Measurements from ENCODE around the gene PLBD2. TPM values are rescaled to one million over a fixed set of nuclear protein-coding genes. Genes with fewer than 3 reads are reported as not detected.

PLBD2 gene
- 36.4 and 36.8 TPM in 2 replicates for total RNA-seq (2021)
- Bru-seq, nascent RNA = percentile 72 among the genes with signal in this experiment
- percentile 84 among the genes with signal in this experiment for BruChase-seq, experiment 1, labeled RNA remaining after a 2-hour chase
- percentile 91 among the genes with signal in this experiment for BruChase-seq, experiment 2, labeled RNA remaining after a 6-hour chase
- long read RNA-seq, full-length matches to known transcripts = 35 of 48 reads
- long read RNA-seq, partial matches to known transcripts = 11 of 48 reads
- long read RNA-seq, other reads (novel, unspliced or antisense) = 2 of 48 reads

GRCh38 chr12:113358381-113359132 lies at the start of gene PLBD2:
PLBD2 (plus strand) TSS chr12:113358587; CDS start chr12:113358601, 14 bp downstream.
- CTCF ChIA-PET = no interaction called here
- intact Hi-C loops (cut with micrococcal nuclease; ENCODE audit: unreplicated experiment) = no loop called here

GRCh38 chr12:113310489-113310888 lies 47.9 kb upstream of the PLBD2 start:
- H3K27ac ChIP-seq (ENCODE audit: low read depth, low read length, poor library complexity, severe bottlenecking) = no peak overlapping the region
- no peaks in the 10 kb centered on the region for H3K36me3 ChIP-seq (ENCODE audit: insufficient read depth, low read length, poor library complexity, severe bottlenecking)
- H3K27me3 ChIP-seq (replicated peaks; ENCODE audit: insufficient read depth, low read depth, low read length, poor library complexity) = no peaks in the 10 kb centered on the region
- POLR2A ChIA-PET (ENCODE audit: low non-redundant PET) = no interaction called here
- intact Hi-C loops (cut with micrococcal nuclease; ENCODE audit: unreplicated experiment) = loop anchor here (10.0 kb wide), 1 partner anchor 74 kb away; no protein-coding TSS in a partner anchor
- no peak for TF ChIP-seq EZH2 (IDR thresholded peaks at IDR 0.05; ENCODE audit: borderline replicate concordance, low read depth, low read length, poor library complexity, severe bottlenecking)
- TF ChIP-seq CTCF (conservative IDR thresholded peaks at IDR 0.05; ENCODE audit: low read depth, low read length) = peak; percentile 41; the same call in 1 of the 2 replicates
- H3K9me3 ChIP-seq (ENCODE audit: low read depth, low read length, poor library complexity, severe bottlenecking) = no peaks in the 10 kb centered on the region
- no peak overlapping the region for H3K4me3 ChIP-seq (ENCODE audit: low read depth, low read length, poor library complexity, severe bottlenecking)
- no TSS peak for BruUV-seq (replicated peaks)
- DNase-seq (ENCODE audit: low spot score) = peak; percentile 44
- no peaks in the 10 kb centered on the region for H3K4me1 ChIP-seq (ENCODE audit: insufficient read depth, low read length, poor library complexity, severe bottlenecking)
- CTCF ChIA-PET = no interaction called here

More at GRCh38 chr12:113358381-113359132, at the start of gene PLBD2:
- peak; percentile 96 for DNase-seq (ENCODE audit: low spot score)
- POLR2A ChIA-PET (ENCODE audit: low non-redundant PET) = no interaction called here
- no peaks in the 10 kb centered on the region for H3K36me3 ChIP-seq (ENCODE audit: insufficient read depth, low read length, poor library complexity, severe bottlenecking)
- TF ChIP-seq EZH2 (IDR thresholded peaks at IDR 0.05; ENCODE audit: borderline replicate concordance, low read depth, low read length, poor library complexity, severe bottlenecking) = no peak
- peak within 1 kb of the TSS; percentile 96 for H3K4me3 ChIP-seq (ENCODE audit: low read depth, low read length, poor library complexity, severe bottlenecking)
- no TSS peak for BruUV-seq (replicated peaks)
- H3K27me3 ChIP-seq (replicated peaks; ENCODE audit: insufficient read depth, low read depth, low read length, poor library complexity) = no peaks in the 10 kb centered on the region
- peak within 1 kb of the TSS; percentile 83 for H3K27ac ChIP-seq (ENCODE audit: low read depth, low read length, poor library complexity, severe bottlenecking)
- peaks cover 6% of the 10 kb centered on the region for H3K4me1 ChIP-seq (ENCODE audit: insufficient read depth, low read length, poor library complexity, severe bottlenecking)
- H3K9me3 ChIP-seq (ENCODE audit: low read depth, low read length, poor library complexity, severe bottlenecking) = no peaks in the 10 kb centered on the region

GRCh38 chr12:113314121-113314529 lies 44.3 kb upstream of the PLBD2 start:
- Histone ChIP-seq H3K9me3 (ENCODE audit: low read depth, low read length, poor library complexity, severe bottlenecking) (no peaks in the 10 kb centered on the region), H3K36me3 (ENCODE audit: insufficient read depth, low read length, poor library complexity, severe bottlenecking) (no peaks in the 10 kb centered on the region), H3K4me1 (ENCODE audit: insufficient read depth, low read length, poor library complexity, severe bottlenecking) (no peaks in the 10 kb centered on the region), H3K27me3 (replicated peaks; ENCODE audit: insufficient read depth, low read depth, low read length, poor library complexity) (no peaks in the 10 kb centered on the region), H3K4me3 (ENCODE audit: low read depth, low read length, poor library complexity, severe bottlenecking) (no peak overlapping the region), H3K27ac (ENCODE audit: low read depth, low read length, poor library complexity, severe bottlenecking) (no peak overlapping the region)
- TF ChIP-seq EZH2 (IDR thresholded peaks at IDR 0.05; ENCODE audit: borderline replicate concordance, low read depth, low read length, poor library complexity, severe bottlenecking) (no peak), CTCF (conservative IDR thresholded peaks at IDR 0.05; ENCODE audit: low read depth, low read length) (no peak)
- CTCF ChIA-PET = no interaction called here
- no peak for DNase-seq (ENCODE audit: low spot score)
- intact Hi-C loops (cut with micrococcal nuclease; ENCODE audit: unreplicated experiment) = loop anchor here (10.0 kb wide), 1 partner anchor 71 kb away; no protein-coding TSS in a partner anchor
- BruUV-seq (replicated peaks) = no TSS peak
- POLR2A ChIA-PET (ENCODE audit: low non-redundant PET) = interaction anchor here (0.5 kb wide), 1 partner anchor 94 kb away, joined by 8 read pairs; no protein-coding TSS in a partner anchor

All from A673 (cell line).